Measurements from ENCODE around the gene ANGPTL1. TPM values are rescaled to one million over a fixed set of nuclear protein-coding genes. Genes with fewer than 3 reads are reported as not detected.

Gene ANGPTL1
- total and polyA plus RNA-seq, 2 of the 8 experiments (the other 6 are each of a cell fraction or from before 2014, with no cell fraction given), result not detected

GRCh38 chr1:178875936-178876335 lies 5.1 kb upstream of the ANGPTL1 start:
- no peaks in the 10 kb centered on the region for H3K79me2 ChIP-seq (ENCODE audit: control insufficient read depth in 1 of 2, insufficient read depth in 2 of 2, low read length in 2 of 2)
- FAIRE-seq (no peak), DNase-seq (ENCODE audit: low read depth in 1 of 2, low spot score in 2 of 2) (no peak)
- no peak overlapping the region for H2BK5ac ChIP-seq (ENCODE audit: low read depth, low read length)
- H4K5ac ChIP-seq (ENCODE audit: insufficient read length, low read depth, low read length), result no peak overlapping the region
- H3K23ac ChIP-seq (ENCODE audit: insufficient read length), result no peak overlapping the region
- H2BK120ac ChIP-seq (replicated peaks; ENCODE audit: low read depth, low read length), result no peak overlapping the region
- no peak overlapping the region for H3K27ac ChIP-seq (ENCODE audit: low read depth, low read length)
- no peak for TF ChIP-seq BACH1 (IDR thresholded peaks at IDR 0.05; ENCODE audit: low read length)
- no peak for TF ChIP-seq HDAC6 (IDR thresholded peaks at IDR 0.05; ENCODE audit: low read depth, low read length)
- no peak for TF ChIP-seq TCF12 (IDR thresholded peaks at IDR 0.05; ENCODE audit: low read depth, low read length)
- no peak for TF ChIP-seq JUN (IDR thresholded peaks at IDR 0.05; ENCODE audit: low read depth, low read length)
- no peak for TF ChIP-seq NANOG (IDR thresholded peaks at IDR 0.05; ENCODE audit: insufficient read depth, low read depth, low read length, poor library complexity, severe bottlenecking)
- no peak for TF ChIP-seq ZNF274 (IDR thresholded peaks at IDR 0.05; ENCODE audit: borderline replicate concordance, extremely low read depth, low read length)
- TF ChIP-seq SIX5 (IDR thresholded peaks at IDR 0.05; ENCODE audit: low read depth, low read length), result no peak
- TF ChIP-seq CBX5 (IDR thresholded peaks at IDR 0.05; ENCODE audit: low read depth, low read length), result no peak
- no peak for TF ChIP-seq NRF1 (IDR thresholded peaks at IDR 0.05; ENCODE audit: low read depth, low read length)
- no peak for TF ChIP-seq PHF8 (conservative IDR thresholded peaks at IDR 0.05; ENCODE audit: low read depth, low read length)
- TF ChIP-seq CTCF (IDR thresholded peaks at IDR 0.05; ENCODE audit: control extremely low read depth in 1 of 3, insufficient read depth in 1 of 3, low read depth in 1 of 3, low read length in 3 of 3), result no peak
- H3K14ac ChIP-seq (ENCODE audit: insufficient read length), result no peak overlapping the region
- H3K56ac ChIP-seq (replicated peaks; ENCODE audit: insufficient read length, low read depth, low read length), result no peak overlapping the region
- no peak overlapping the region for H2BK20ac ChIP-seq (ENCODE audit: low read length)
- CTCF ChIA-PET (ENCODE audit: partially characterized antibody), result no interaction called here
- POLR2A ChIA-PET (ENCODE audit: partially characterized antibody), result no interaction called here
- H3K9me3 ChIP-seq (ENCODE audit: insufficient read depth in 2 of 2, low read depth in 1 of 2, low read length in 1 of 2), result no peaks in the 10 kb centered on the region
- no peak overlapping the region for H4K91ac ChIP-seq (replicated peaks; ENCODE audit: insufficient read length, low read length)
- peaks cover 0 to 2% (median 0%) of the 10 kb centered on the region in 4 experiments; a peak in 2 of 7 replicates for H3K4me1 ChIP-seq (replicated peaks in 1 of 4; ENCODE audit: control insufficient read depth in 3 of 4, insufficient read depth in 4 of 4, low read length in 3 of 4)
- no peak overlapping the region for H4K8ac ChIP-seq (ENCODE audit: extremely low read depth, insufficient read depth, low read length)
- no peaks in the 10 kb centered on the region for H3K79me1 ChIP-seq (ENCODE audit: low read depth, low read length)
- H3K4me3 ChIP-seq (ENCODE audit: extremely low read depth in 1 of 4, insufficient read depth in 2 of 4, low read depth in 3 of 4, low read length in 4 of 4), result no peak overlapping the region
- no peak overlapping the region for H3K4me2 ChIP-seq (ENCODE audit: insufficient read depth in 1 of 2, low read depth in 2 of 2, low read length in 2 of 2)
- H2AK5ac ChIP-seq (ENCODE audit: low read depth, low read length), result no peak overlapping the region
- H3K9ac ChIP-seq (replicated peaks in 1 of 4; ENCODE audit: extremely low read depth in 1 of 4, low read depth in 3 of 4, low read length in 3 of 4), result no peak overlapping the region
- H2AFZ ChIP-seq (ENCODE audit: low read length), result no peak overlapping the region
- no peaks in the 10 kb centered on the region; a peak in 1 of 8 replicates for H3K36me3 ChIP-seq (ENCODE audit: control insufficient read depth in 2 of 4, insufficient read depth in 4 of 4, low read length in 3 of 4)
- H2BK12ac ChIP-seq (ENCODE audit: low read depth, low read length), result no peak overlapping the region
- no peak overlapping the region for H3K18ac ChIP-seq (ENCODE audit: extremely low read depth, low read length)
- no peaks in the 10 kb centered on the region for H4K20me1 ChIP-seq (replicated peaks in 1 of 2; ENCODE audit: control insufficient read depth in 1 of 2, insufficient read depth in 2 of 2, low read length in 2 of 2)
- H2BK15ac ChIP-seq (ENCODE audit: low read length), result no peak overlapping the region
- H3K4ac ChIP-seq (replicated peaks; ENCODE audit: insufficient read length, low read depth, low read length), result no peak overlapping the region
- H3K23me2 ChIP-seq (ENCODE audit: low read depth, low read length), result no peaks in the 10 kb centered on the region
- no peaks in the 10 kb centered on the region for H3K27me3 ChIP-seq (replicated peaks in 1 of 4; ENCODE audit: control insufficient read depth in 3 of 4, extremely low read depth in 1 of 4, insufficient read depth in 3 of 4, low read length in 3 of 4)

Measured in H1 (cell line).